ENCODE data around the gene CDCA8.

The CDCA8 gene

DNA sequence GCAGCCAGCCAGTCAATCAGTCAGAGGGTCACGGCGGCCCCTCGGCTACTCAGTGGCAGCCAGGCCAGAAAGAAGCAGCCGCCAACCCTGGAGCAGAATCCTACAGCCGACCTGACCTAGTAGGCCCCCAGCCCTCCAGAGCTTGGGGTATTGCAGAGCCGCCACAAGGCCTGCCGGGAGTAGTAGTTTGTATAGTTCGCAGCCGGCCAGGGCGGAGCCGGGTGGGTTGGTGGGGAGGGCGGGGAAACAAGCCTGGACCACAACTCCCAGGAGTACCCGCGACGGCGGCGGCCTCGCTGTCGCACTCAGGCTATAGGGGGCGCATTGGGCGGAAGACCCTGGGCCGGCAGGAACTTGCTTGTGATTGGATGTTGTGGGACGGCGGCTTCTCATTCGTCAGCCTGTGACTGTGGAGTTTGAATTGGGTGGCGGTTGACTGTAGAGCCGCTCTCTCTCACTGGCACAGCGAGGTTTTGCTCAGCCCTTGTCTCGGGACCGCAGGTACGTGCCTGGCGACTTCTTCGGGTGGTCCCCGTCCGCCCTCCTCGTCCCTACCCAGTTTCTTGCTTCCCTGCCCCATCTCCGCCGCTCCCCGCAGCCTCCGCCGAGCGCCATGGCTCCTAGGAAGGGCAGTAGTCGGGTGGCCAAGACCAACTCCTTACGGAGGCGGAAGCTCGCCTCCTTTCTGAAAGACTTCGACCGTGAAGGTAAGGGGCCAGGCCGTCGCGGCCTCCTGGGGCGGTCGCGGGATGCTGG lies at the start of gene CDCA8:
TSS of gene CDCA8 (plus strand) at position 439 of the 756 bp plus-strand sequence. CDS start at position 614, 175 bp downstream.
- DNase-seq, result peak; percentile 97

DNA sequence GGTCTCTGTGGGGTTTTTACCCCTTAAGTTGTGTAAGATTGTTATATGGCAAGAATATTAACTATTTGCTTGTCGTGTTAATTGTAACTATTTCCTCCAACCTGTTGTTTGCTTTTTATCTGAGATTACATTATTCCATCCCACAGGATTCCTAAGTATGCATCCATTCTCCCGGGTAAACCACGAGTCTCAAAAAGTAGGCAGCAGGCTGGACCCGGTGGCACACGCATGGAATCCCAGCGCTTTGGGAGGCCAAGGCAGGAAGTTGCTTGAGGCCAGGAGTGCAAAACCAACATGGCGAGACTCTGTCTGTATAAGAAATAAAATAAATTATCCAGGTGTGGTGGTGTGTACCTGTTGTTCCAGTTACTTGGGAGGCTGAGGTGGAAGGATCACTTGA lies 45.0 kb upstream of the CDCA8 start:
- DNase-seq, result no peak

DNA sequence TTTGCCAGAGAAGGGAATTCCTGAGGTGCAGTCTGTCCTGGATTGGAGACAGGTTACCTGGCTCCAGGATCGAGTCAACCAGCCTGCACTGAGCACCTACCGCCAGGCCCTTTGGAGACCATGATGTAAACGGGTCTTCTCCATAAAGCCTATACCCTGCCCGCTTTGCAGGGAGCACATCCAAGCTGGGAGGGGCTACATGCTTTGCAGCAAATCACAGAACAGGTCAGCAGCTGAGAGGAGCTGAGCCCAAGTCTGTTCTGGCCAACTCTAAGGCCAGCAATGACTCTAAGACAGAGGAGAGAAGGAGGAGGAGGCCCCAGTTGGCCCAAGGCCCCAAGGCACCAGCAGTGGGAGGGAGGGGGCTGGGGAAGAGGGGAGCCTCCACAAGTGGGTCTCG lies 42.1 kb upstream of the CDCA8 start:
- DNase-seq, result no peak

DNA sequence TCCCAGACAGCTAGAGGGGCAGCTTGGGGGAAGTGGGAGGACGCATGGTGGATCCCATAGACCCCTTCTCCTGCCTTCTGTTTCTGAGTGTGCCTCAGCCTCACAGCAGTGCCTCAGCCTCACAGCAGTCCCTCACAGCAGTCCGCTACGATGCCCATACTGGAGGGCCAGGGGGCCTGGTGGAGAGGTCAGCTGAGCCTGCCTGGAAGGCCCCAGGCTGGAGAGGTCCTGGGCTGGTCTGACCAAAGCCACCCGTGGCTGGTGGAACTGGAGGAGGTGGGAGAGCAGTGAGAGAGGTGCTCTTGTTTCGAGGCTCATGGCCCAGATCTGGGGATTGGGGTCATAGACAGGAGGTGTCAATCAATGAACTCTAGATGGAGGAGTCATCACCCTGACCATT lies 41.6 kb upstream of the CDCA8 start:
- DNase-seq, result no peak

DNA sequence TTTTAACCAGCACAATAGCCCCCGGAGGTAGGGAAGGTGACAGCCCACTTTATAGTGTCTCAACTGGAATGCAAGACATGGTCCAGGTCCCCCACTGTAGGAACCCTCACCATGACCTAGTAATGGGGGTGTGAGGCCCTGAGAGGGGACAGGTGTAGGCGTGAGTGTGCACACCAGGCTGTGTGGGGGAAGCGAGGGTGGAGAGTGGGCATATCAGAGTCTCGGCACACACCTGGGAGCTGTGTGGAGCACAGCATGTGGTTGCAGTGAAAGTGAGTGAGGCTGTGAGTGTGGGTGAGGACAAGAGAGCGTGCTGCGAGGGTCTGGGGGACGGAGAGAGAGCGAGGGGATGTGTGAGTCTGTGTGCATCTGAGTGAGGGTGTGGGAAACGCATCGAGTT lies 40.5 kb upstream of the CDCA8 start:
- DNase-seq, result no peak

DNA sequence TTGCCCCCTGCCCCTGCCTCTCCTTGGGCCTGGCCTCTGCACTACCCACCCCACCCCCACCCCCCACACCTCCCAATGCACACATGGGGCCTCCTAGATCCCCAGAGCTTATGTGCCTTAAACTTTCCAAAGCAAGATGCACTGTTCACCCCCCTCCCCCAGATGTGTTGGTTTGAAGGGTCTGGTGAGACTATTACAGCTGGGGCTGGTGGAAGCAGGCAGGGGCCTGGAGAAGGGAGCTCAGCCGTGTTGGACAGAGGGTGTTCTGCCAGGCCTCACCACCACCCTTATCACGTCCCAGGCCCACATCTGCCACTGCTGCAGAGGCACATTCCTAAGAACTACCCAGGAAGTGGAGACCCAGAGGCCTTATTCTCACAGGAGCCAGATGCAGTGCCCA lies 39.3 kb upstream of the CDCA8 start:
- no peak for DNase-seq

DNA sequence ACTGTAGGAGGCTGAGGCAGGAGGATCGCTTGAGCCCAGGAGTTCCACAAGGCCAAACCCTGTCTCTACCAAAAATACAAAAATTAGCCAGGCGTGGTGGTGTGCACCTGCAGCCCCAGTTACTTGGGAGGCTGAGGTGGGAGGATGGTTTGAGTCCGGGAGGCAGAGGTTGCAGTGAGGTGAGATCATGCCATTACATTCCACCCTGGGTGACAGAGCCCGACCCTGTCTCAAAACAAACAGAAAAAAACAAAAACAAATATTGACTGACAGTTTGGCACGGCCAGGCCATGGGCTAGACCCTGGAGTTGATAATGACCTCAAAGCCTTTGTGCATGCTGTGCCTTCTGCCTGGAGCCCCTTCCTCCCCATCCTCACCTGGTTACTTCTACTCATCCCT lies 38.4 kb upstream of the CDCA8 start:
- DNase-seq, result no peak

DNA sequence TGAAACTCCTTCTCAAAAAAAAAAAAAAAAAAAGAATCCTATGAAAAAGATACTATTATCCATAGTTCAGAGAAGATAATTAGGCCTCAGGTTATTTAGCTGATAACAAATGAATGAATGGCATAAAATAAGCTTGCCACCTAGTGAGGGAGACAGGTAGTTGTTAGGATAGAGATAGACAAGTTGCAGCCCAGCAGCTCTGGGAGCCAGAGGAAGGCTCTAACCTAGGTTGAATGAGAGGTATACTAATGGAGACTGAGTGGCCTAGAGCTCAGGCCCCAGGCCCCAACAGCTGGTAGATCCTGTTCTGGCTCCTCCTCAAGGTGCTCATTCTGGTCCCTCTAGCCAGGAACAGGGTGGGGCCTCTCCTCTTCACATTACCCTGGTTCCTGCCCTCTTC lies 37.0 kb upstream of the CDCA8 start:
- no peak for DNase-seq

DNA sequence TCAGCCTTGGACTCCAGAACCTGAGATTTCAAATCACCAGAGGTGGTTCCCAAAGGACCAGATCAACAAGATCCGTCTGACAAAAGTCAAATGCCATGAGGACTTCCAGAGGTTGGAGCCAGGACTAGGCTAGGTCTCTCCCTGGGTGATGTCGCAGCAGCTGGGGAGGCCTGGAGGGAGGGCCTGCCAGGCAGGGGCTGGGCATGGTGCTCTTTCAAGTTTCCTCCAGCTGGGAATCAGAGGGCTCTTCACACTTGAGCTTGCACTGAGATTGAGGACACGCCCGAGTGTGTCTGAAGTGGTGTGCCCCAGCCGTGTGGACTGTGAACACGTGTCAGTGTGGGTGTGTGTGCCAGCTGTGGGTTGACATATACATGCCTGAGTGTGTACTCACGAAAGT lies 36.3 kb upstream of the CDCA8 start:
- DNase-seq, result no peak

DNA sequence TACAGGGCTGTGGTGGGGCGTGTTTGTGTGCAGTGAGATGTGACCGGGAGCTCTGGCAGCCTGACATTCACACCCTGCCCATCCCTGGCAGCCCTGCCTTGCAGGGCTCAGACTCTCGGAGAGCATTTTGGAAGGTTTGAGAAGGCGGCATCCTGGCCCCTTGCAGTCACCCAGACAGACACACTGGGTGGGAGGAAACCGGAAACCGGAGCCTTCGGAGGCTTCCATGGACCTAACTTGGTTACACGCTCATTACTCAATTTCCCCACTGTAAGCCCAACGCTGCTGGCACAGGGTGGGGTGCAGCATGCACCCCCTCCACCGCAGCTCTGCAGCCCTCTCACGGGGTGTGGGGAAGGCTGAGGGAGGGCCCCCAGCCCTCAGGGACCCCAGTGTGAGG lies 35.4 kb upstream of the CDCA8 start:
- no peak for DNase-seq

DNA sequence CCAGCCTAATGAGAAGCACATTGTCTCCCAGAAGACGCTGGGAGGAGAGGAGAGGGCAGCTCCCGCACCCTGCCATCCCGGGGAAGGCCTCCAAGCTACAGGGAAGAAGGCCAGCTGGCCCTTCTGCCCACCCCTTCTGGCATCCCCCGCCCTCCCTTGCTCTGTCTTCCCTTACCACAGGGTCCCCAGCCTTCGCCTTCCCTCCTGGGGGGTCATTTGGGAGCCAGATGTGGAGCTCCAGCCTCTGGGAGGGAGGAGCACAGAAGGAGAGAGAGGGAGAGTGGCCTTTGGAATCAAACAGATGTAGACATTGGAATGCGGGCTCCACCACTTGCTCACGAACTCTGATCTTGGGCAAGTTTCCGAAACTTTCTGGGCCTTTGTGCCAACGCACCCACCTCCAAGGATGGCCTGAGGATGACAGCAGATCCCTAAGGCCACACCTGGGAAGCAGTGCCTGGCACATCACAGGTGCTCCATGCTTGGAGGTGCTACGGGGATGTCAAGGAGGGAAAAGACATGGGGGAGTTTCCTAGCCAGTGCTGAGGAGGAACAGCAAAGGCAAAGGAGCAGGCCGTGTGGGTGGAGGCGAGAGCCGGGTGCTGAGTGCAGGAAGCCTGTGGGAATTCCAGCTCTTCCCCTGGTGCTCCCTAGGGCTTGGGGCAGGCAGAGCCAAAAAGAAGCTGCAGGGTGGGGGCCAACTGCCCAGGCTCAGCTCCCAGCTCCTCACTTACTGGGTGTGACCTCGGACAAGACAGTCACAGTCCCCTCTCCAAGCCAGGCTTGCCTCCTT lies 34.5 kb upstream of the CDCA8 start:
- DNase-seq, result no peak

DNA sequence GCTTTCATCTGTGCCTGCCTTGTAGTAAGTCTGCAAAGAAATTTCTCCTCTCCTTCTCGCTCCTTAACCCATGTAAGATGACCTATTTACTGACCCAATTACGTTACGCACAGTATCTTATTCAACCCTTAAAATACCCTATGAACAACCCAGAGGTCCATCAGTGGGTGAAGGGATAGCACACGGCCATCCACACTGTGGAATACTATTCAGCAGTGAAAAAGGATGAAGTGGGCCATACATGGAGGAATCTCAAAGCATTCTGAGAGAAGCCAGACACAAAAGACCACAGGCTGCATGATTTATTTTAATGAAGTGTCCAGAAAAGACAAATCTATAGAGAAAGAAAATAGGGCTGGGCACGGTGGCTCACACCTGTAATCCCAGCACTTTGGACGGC lies 33.8 kb upstream of the CDCA8 start:
- no peak for DNase-seq

DNA sequence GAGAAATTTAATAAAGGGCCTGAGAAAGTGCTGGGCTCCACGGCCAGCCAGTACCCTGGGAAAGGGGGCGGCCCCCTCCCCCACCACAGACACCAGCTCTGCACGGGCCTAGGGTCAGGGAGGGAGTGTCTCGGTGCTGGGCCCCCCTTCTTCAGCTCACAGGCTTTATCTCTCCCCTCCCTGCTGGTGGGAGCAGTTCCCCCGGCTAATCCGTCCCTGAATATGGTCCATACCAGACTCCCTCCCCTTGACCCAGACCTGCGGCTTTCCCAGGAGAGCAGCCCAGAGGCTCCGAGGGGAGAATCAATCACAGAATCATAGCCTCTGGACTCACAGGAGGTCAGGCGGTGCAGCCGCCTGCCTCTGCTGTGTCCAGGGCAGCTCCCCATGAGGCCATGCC lies 31.7 kb upstream of the CDCA8 start:
- DNase-seq, result no peak

DNA sequence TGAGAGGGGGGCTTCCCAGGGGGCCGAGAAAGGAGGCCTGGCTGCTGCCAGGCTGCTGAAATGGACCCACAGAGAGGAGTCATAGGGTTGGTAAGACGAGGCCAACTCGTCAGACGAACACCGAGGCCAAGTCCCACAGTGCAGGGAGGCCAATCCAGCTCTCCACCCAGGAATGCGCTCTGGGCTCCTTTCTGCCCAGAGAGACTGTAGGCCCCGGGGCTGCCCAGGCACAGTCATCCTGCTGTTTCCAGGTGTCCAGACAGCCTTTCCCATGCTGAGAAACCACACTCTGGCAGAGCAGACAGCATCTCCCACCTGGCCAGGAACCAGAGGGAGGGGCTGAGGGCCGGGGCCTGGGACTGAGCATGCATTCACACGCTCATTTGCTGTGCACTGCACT lies 30.9 kb upstream of the CDCA8 start:
- no peak for DNase-seq

DNA sequence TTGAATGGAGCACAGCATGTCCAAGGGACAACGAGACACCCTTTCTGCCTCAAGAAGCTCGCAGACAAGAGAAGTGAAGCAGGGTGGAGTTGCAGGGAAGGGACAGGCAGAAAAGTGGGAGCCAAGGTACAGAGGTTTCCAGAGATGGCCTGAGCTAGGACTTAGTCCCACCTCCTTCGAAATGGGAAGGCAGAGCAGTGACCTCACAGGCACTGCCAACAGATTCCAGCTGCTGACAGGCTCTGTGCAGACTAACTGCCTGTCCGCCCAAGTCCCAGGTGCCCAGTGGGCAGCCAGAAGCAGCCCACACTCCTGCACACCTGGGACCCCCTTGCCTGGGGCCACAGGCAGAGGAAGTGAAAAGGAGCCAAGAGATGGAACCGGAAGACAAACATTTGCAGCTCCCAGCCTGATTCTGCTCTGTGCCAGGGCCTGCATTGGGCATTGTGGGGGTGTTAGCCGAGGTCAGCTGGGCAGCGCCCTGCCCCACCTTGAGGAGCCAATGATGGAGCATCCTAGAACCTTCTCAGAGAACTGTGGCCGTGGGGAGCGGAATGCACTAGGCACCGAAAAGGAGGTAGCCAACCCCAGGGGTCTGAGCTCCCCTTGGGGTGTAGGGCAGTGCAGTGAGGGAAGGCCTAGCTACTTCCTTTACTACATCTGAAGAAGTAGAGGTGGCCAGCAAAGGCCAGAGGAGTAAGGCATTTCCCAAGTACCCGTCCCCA lies 30.1 kb upstream of the CDCA8 start:
- DNase-seq, result no peak

DNA sequence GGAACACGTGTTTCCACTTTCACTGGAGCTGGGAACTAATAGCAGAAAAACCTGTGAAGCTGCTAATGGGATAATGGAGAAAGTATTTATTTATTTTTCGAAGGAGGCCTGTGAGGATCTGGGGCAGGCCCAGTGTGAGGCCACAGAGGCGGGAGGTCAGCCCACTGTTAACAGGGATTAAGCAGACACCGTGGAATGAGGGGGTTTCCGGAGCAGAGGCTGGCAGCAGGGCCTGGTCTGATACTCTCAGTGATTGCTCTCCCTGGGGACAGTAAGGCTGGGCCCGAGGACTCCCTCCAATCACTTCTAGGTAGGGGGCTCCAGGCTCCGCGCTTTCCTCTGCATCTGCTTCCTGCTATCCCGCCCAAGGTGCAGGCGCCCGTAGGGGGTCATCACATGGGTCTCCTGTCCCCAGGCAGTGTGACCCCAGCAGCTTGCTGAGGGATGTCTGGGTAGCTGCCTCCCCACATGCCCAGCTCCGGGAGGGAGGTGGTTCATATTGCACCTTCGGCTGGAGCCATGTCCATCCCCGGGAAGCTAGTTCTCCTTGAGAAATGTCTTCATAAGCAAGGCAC lies 28.8 kb upstream of the CDCA8 start:
- DNase-seq, result no peak

DNA sequence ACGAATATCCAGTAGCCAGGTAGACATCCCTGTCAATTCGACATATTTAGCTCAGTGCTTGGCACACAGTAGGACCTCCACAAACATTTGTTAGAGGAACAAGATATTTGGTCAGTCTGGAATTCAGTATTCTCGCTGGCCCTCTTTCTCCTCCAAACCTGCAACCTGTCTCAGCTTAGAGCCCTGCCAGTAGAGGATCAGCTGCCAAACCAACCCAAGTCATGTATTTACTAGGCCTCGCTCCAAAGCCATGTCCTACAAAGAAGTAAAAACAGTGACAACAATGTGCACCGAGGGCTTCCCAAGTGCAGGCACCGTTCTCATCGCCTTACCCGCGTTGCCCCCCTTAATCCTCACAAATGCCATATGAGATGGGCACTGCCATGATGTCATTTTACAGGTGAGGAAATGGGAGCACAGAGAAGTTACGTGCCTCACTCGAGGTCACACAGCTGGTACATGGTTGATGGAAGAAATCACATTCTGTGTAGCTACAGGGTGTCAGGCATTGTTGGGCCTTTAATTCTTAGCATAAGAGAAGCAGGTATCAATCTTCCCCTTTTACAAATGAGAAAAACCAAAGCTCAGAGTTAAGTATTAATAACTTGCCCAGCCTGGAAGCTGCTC lies 26.0 kb upstream of the CDCA8 start:
- DNase-seq, result no peak

DNA sequence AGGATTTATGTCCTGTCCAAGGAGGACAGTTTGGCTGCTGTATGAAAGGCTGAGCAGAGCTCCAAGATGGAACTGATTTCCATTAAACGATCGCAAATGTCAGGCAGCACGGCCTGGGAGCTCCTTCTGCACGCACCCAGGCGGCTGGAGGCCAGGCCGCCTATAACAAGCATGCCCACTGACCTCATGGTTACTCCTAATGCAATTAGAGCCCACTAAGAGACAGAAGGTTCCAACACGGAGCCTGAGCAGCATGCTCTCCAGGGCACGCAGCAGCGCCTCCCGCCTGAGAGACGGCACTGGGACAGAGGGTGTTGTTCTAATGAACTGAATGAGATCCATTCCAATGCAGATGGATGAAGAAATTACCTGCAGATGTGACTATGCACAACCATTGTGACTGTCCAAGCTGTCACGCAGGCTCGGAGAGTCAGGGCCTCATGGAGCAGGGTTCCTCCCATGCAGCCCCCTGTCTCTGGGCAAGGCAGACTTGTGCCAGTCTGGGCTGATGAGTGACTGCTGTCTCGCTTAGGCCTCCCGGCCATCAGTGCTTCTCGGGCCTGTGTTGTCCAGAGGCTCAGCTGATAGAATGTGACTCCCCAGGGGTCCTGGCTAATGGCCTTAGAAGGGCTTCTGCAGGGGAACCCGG lies 25.2 kb upstream of the CDCA8 start:
- no peak for DNase-seq

DNA sequence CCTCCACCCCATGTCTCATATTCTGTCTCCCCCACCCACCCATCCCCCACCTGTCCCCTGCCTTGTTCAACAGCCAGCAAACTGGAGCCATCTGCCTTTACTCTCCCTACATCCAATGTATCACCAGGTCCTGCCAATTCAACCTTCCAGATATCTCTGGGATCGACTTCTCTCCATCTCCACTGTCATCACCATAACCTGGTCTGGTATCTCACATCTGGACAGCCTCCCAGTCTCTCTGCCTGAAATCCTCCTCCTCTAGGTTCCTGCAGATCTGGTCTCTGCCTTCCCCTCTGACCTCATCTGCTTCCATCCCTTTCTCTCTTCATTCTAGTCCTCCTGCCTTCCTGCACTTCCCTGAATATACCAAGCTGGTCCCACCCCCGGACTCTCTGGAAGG lies 22.2 kb upstream of the CDCA8 start:
- no peak for DNase-seq

DNA sequence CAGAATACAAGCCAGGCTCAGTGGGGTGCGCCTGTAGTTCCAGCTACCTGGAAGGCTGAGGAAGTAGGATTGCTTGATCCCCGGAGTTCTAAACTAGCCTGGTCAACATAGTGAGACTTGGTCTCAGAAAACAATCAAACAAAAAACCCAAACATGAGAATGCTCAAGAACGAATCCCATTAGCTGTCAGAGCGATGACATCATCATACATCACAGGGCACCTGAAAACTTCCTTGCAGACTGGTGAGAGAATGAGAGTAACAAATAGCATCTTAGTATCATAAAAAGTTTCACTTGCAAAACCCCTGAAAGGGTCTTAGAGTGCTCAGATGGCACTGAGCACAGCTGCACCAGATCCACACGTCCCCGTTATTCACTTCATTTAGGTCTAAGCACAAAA lies 21.1 kb upstream of the CDCA8 start:
- no peak for DNase-seq

DNA sequence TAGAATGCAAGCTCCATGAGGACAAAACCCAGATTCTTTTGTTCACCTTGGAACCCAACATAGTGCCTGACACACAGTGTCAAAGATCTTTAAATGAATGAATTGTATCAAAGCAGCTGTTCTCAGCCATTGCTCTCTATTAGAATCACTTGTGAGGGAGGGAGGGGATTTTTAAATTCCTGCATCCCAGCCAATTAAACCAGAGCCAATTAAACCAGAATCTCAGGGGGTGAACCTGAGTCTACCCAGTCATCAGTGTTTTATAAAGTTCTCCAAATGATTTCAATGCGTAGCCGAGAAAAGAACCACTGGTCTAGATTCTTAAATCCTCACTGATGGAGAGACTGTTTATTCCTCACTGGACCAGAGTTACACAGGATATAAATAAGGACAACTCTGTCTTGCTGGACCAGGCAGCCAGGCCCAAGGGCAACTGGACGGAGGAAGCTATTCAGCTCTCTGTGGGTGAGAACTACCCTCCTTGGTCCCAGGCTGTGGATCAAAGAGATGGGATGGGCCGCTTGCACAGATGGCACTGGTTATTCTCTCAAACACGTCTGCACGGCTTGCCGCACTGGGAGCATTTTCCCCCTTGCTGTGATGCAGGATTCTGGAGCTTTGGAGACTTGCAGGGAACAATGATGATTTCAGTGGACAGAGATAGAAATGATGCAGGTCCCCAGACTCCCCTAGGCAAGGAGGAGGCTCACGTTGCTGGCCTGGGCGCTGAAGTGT lies 20.0 kb upstream of the CDCA8 start:
- no peak for DNase-seq

DNA sequence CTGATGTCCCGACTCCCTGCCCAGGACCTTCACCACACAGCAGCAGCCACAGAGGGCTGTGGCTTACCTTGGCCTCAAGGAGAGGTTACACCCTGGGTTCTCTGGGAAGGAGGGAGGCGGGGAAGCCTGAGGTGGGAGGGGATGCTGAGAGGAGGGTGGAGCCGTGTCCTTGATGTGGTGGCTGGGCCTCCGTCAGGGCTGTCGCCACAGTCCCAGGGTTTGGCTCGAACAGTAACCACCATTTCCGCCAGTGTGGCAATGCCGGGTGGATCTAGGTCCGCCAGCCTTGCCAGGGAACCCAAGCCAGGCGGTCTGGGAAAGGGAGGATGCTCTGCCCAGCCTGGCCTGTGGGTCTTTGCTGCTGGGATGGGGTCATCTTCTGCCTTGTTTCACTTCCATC lies 18.4 kb upstream of the CDCA8 start:
- no peak for DNase-seq
